Neural cell (in vitro differentiated cells): ENCODE data around the gene CA5A. TPM values are rescaled to one million over a fixed set of nuclear protein-coding genes. Genes with fewer than 3 reads are reported as not detected.
"Not testable (repeated sequence)": the region's sequence is repeated elsewhere in the genome, so short reads cannot be mapped to it uniquely, and the experiment has no call there.

Experiments
- H2AFZ ChIP-seq: fragments of 200-600, 300-800 bp; sonication (generic), shearing (Covaris generic); 2 replicates; pipeline ENCODE4 v1.6.0; 2014; ENCODE audit warnings: low read depth, mild to moderate bottlenecking, antibody characterized with exemption, low read length, moderate library complexity
- H3F3A ChIP-seq: fragments of 200-600 bp; shearing (Covaris generic); 2 replicates; pipeline ENCODE4 v1.6.1; 2016; ENCODE audit warnings: mild to moderate bottlenecking, moderate library complexity, mixed read lengths, antibody characterized with exemption, low read length; ENCODE audit not compliant: insufficient read depth, poor library complexity, severe bottlenecking
- H3K27ac ChIP-seq: fragments of 200-600, 300-800 bp; sonication (generic), shearing (Covaris generic); 2 replicates; pipeline ENCODE4 v1.5.1; 2014; ENCODE audit warnings: mild to moderate bottlenecking, low read length, moderate library complexity
- H3K27me3 ChIP-seq: fragments of 300-800, 200-600 bp; sonication (generic), shearing (Covaris generic); 2 replicates; pipeline ENCODE4 v1.6.0; 2014; ENCODE audit warnings: mild to moderate bottlenecking, low read depth, low read length, moderate library complexity; ENCODE audit not compliant: insufficient read depth
- H3K36me3 ChIP-seq: fragments of 300-800, 200-600 bp; sonication (generic), shearing (Covaris generic); 2 replicates; pipeline ENCODE4 v1.5.1; 2014; ENCODE audit warnings: mild to moderate bottlenecking, antibody characterized with exemption, low read length, moderate library complexity; ENCODE audit not compliant: insufficient read depth
- H3K4me2 ChIP-seq: fragments of 300-800, 200-600 bp; sonication (generic), shearing (Covaris generic); 2 replicates; pipeline ENCODE4 v1.6.0; 2014; ENCODE audit warnings: mild to moderate bottlenecking, low read length
- H3K4me3 ChIP-seq: fragments of 300-800, 200-600 bp; sonication (generic), shearing (Covaris generic); 2 replicates; pipeline ENCODE4 v1.5.1; 2014; ENCODE audit warnings: mild to moderate bottlenecking, low read length, moderate library complexity
- H3K79me2 ChIP-seq: fragments of 200-600 bp; shearing (Covaris generic); replicated peaks from 2 replicates; pipeline ENCODE4 v1.6.0; 2014; ENCODE audit warnings: mild to moderate bottlenecking, low read length, moderate library complexity; ENCODE audit not compliant: insufficient read depth
- H3K9ac ChIP-seq: fragments of 300-800, 200-600 bp; sonication (generic), shearing (Covaris generic); 2 replicates; pipeline ENCODE4 v1.6.1; 2016; ENCODE audit warnings: mild to moderate bottlenecking, low read length, mixed read lengths
- H3K9me2 ChIP-seq: fragments of 200-600 bp; shearing (Covaris generic); 2 replicates; pipeline ENCODE4 v1.6.1; 2016; ENCODE audit warnings: mild to moderate bottlenecking, low read length, mixed read lengths; ENCODE audit not compliant: insufficient read depth
- H3K9me3 ChIP-seq: fragments of 200-600, 300-800 bp; sonication (generic), shearing (Covaris generic); 2 replicates; pipeline ENCODE4 v1.6.1; 2016; ENCODE audit warnings: mild to moderate bottlenecking, mixed run types, low read length, moderate library complexity, mixed read lengths
- H4K20me1 ChIP-seq: fragments of 200-600 bp; shearing (Covaris generic); 2 replicates; pipeline ENCODE4 v1.6.1; 2016; ENCODE audit warnings: mild to moderate bottlenecking, mixed run types; ENCODE audit not compliant: insufficient read depth
- EP300 ChIP-seq: fragments of 450-650 bp; conservative IDR thresholded peaks from 2 replicates; pipeline ENCODE4 v1.6.1; 2014; ENCODE audit warnings: antibody characterized with exemption, mild to moderate bottlenecking, moderate library complexity; ENCODE audit not compliant: poor library complexity, severe bottlenecking
- EZH2 ChIP-seq: fragments of 200-600, 300-800 bp; shearing (Covaris generic), sonication (generic); IDR thresholded peaks from 2 replicates; pipeline ENCODE4 v1.6.1; 2014; ENCODE audit warnings: antibody characterized with exemption, low read length, borderline replicate concordance, mild to moderate bottlenecking; ENCODE audit not compliant: insufficient read depth, poor library complexity, severe bottlenecking
- MXI1 ChIP-seq: fragments of 450-650 bp; conservative IDR thresholded peaks from 2 replicates; pipeline ENCODE4 v1.6.1; 2014; ENCODE audit warnings: antibody characterized with exemption, mild to moderate bottlenecking; ENCODE audit not compliant: poor library complexity, severe bottlenecking
- POLR2AphosphoS5 ChIP-seq: IDR thresholded peaks from 2 replicates; pipeline ENCODE4 v1.6.1; 2012
- RAD21 ChIP-seq: fragments of 450-650 bp; conservative IDR thresholded peaks from 2 replicates; pipeline ENCODE4 v1.6.1; 2014; ENCODE audit warnings: antibody characterized with exemption, mild to moderate bottlenecking, moderate library complexity
- REST ChIP-seq: IDR thresholded peaks from 2 replicates; pipeline ENCODE4 v1.6.1; 2012; ENCODE audit warnings: borderline replicate concordance
- SMC3 ChIP-seq: fragments of 450-650 bp; conservative IDR thresholded peaks from 2 replicates; pipeline ENCODE4 v1.6.1; 2014; ENCODE audit warnings: antibody characterized with exemption, mild to moderate bottlenecking, moderate library complexity; ENCODE audit not compliant: poor library complexity
- TAF1 ChIP-seq: IDR thresholded peaks from 2 replicates; pipeline ENCODE4 v1.6.1; 2012; ENCODE audit warnings: low read depth
- polyA plus RNA-seq: library from polyadenylated mRNA; depleted of rRNA; stranded (reverse); fragments of >200 nt; gene quantifications from 2 replicates; pipeline ENCODE4 v1.2.3, GENCODE V29; 2014
- TF ChIP-seq, protein P1 (sequence below): fragments of 450-650 bp; IDR thresholded peaks from 2 replicates; pipeline ENCODE4 v1.5.1; 2014; ENCODE audit warnings: antibody characterized with exemption, mild to moderate bottlenecking, moderate library complexity; ENCODE audit not compliant: poor library complexity, severe bottlenecking

Gene CA5A
- polyA plus RNA-seq, 1 donor from 2014 or later, result not detected

GRCh38 chr16:87917503-87917902 is 18.8 kb downstream of the CA5A start:
- H3K27me3 ChIP-seq, result no peaks in the 10 kb centered on the region
- H4K20me1 ChIP-seq, result no peaks in the 10 kb centered on the region
- no peak overlapping the region for H2AFZ ChIP-seq
- no peaks in the 10 kb centered on the region for H3K9me3 ChIP-seq
- H3K4me3 ChIP-seq, result no peak overlapping the region
- no peaks in the 10 kb centered on the region for H3K79me2 ChIP-seq
- no peak overlapping the region for H3K27ac ChIP-seq
- H3K9ac ChIP-seq, result no peak overlapping the region
- H3F3A ChIP-seq, result no peaks in the 10 kb centered on the region
- no peak overlapping the region for H3K4me2 ChIP-seq
- no peaks in the 10 kb centered on the region for H3K36me3 ChIP-seq
- TF ChIP-seq MXI1 (no peak), REST (no peak), EP300 (no peak), TAF1 (no peak), EZH2 (no peak), POLR2AphosphoS5 (no peak), SMC3 (no peak), RAD21 (no peak)
- TF ChIP-seq, protein P1, sequence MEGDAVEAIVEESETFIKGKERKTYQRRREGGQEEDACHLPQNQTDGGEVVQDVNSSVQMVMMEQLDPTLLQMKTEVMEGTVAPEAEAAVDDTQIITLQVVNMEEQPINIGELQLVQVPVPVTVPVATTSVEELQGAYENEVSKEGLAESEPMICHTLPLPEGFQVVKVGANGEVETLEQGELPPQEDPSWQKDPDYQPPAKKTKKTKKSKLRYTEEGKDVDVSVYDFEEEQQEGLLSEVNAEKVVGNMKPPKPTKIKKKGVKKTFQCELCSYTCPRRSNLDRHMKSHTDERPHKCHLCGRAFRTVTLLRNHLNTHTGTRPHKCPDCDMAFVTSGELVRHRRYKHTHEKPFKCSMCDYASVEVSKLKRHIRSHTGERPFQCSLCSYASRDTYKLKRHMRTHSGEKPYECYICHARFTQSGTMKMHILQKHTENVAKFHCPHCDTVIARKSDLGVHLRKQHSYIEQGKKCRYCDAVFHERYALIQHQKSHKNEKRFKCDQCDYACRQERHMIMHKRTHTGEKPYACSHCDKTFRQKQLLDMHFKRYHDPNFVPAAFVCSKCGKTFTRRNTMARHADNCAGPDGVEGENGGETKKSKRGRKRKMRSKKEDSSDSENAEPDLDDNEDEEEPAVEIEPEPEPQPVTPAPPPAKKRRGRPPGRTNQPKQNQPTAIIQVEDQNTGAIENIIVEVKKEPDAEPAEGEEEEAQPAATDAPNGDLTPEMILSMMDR, result no peak
- H3K9me2 ChIP-seq, result no peaks in the 10 kb centered on the region

DNA sequence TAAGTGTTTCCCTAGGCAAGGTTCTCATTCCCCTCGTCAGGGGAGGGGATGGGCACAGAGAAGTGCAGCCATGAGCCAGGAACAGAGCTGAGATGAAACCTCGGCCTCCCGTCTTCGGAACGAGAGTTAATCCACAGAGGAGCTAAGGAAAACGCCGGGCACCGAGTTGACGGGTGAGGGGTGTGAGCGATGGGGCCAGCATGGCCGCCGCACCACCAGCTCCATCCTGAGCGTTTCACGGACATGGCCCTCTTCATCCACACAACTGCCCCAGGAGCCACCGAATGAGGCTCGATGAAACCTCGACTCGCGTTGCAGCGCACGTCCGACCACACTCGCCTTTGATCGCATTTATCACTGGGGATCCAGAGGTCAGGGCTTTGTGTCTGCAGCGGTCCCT is 21.5 kb downstream of the CA5A start:
- Histone ChIP-seq H3K79me2 (no peaks in the 10 kb centered on the region), H4K20me1 (no peaks in the 10 kb centered on the region), H3K4me3 (no peak overlapping the region), H2AFZ (no peak overlapping the region), H3K4me2 (no peak overlapping the region), H3K9ac (no peak overlapping the region), H3K27ac (no peak overlapping the region), H3F3A (no peaks in the 10 kb centered on the region), H3K36me3 (no peaks in the 10 kb centered on the region), H3K27me3 (no peaks in the 10 kb centered on the region), H3K9me2 (no peaks in the 10 kb centered on the region), H3K9me3 (no peaks in the 10 kb centered on the region)
- TF ChIP-seq EZH2 (no peak), SMC3 (no peak), POLR2AphosphoS5 (no peak), RAD21 (no peak), MXI1 (no peak), TAF1 (no peak), REST (no peak), EP300 (no peak)
- TF ChIP-seq, protein P1, result no peak

- not testable (repeated sequence) for H3K36me3 ChIP-seq, H3K27ac ChIP-seq, H3K4me3 ChIP-seq, H2AFZ ChIP-seq, H4K20me1 ChIP-seq, H3K9ac ChIP-seq, H3K79me2 ChIP-seq, H3K9me3 ChIP-seq, H3K9me2 ChIP-seq, H3K4me2 ChIP-seq, H3K27me3 ChIP-seq, H3F3A ChIP-seq
Observed at GRCh38 chr16:87914021-87914725, 22.2 kb downstream of the CA5A start.
